ENCODE data around the gene HOXA1. TPM values are rescaled to one million over a fixed set of nuclear protein-coding genes. Genes with fewer than 3 reads are reported as not detected.

HOXA1 gene
- total RNA-seq, 4 donors from 2014 or later = 0.67 to 0.78 TPM; not detected in 2

- Histone ChIP-seq H3K27ac (no peak overlapping the region), H3K9me3 (no peaks in the 10 kb centered on the region), H3K4me1 (peaks cover 11 to 16% of the 10 kb centered on the region in 2 donors), H3K4me3 (replicated peaks in 1 of 3) (no peak overlapping the region), H3K36me3 (no peaks in the 10 kb centered on the region), H3K27me3 (peaks cover 80% of the 10 kb centered on the region)
- DNase-seq = no peak
- WGBS, 2 donors = 33 to 50% methylated on average over 15 of the region's 15 CpGs
- intact Hi-C loops (cut with DNase I) = no loop called here
- TF ChIP-seq POLR2A (IDR thresholded peaks at IDR 0.05) (no peak), CTCF (IDR thresholded peaks at IDR 0.05) (no peak)
Observed at GRCh38 chr7:27140126-27140857, 44.5 kb upstream of the HOXA1 start.

- H3K36me3 ChIP-seq = no peaks in the 10 kb centered on the region
- no peak overlapping the region for H3K27ac ChIP-seq
- intact Hi-C loops (cut with DNase I) = no loop called here
- peaks cover 11 to 16% of the 10 kb centered on the region in 2 donors for H3K4me1 ChIP-seq
- H3K9me3 ChIP-seq = no peaks in the 10 kb centered on the region
- H3K4me3 ChIP-seq (replicated peaks in 1 of 3) = no peak overlapping the region
- no peak for DNase-seq
- TF ChIP-seq CTCF (IDR thresholded peaks at IDR 0.05) (no peak), POLR2A (IDR thresholded peaks at IDR 0.05) (no peak)
- H3K27me3 ChIP-seq = peaks cover 74% of the 10 kb centered on the region
- 34 to 36% methylated on average over 45 to 51 of the region's 53 CpGs for WGBS, 2 donors
Observed at GRCh38 chr7:27139334-27140125, 43.7 kb upstream of the HOXA1 start.

GRCh38 chr7:27138985-27139333, 43.2 kb upstream of the HOXA1 start:
- peaks cover 68% of the 10 kb centered on the region for H3K27me3 ChIP-seq

GRCh38 chr7:27138472-27138871, 42.7 kb upstream of the HOXA1 start:
- no peak overlapping the region for H3K27ac ChIP-seq
- no peak for DNase-seq
- 50 to 58% methylated on average over 1 of the region's 1 CpG for WGBS, 2 donors
- H3K4me1 ChIP-seq = peaks cover 11% of the 10 kb centered on the region in 2 donors
- intact Hi-C loops (cut with DNase I) = no loop called here
- no peak overlapping the region for H3K4me3 ChIP-seq (replicated peaks in 1 of 3)
- no peaks in the 10 kb centered on the region for H3K9me3 ChIP-seq
- no peaks in the 10 kb centered on the region for H3K36me3 ChIP-seq
- no peak for TF ChIP-seq POLR2A (IDR thresholded peaks at IDR 0.05)
- no peak for TF ChIP-seq CTCF (IDR thresholded peaks at IDR 0.05)
- H3K27me3 ChIP-seq = peaks cover 69% of the 10 kb centered on the region

More at GRCh38 chr7:27138985-27139333, 43.2 kb upstream of the HOXA1 start:
- no peak for DNase-seq
- TF ChIP-seq POLR2A (IDR thresholded peaks at IDR 0.05) (no peak), CTCF (IDR thresholded peaks at IDR 0.05) (no peak)
- intact Hi-C loops (cut with DNase I) = no loop called here
- Histone ChIP-seq H3K9me3 (no peaks in the 10 kb centered on the region), H3K4me1 (peaks cover 11 to 15% of the 10 kb centered on the region in 2 donors), H3K36me3 (no peaks in the 10 kb centered on the region), H3K27ac (no peak overlapping the region), H3K4me3 (replicated peaks in 1 of 3) (no peak overlapping the region)
- 27 to 31% methylated on average over 11 of the region's 11 CpGs for WGBS, 2 donors

Measured in thyroid gland (tissue), 4 donors.